Amygdala (tissue), 56 donors: ENCODE data around the gene ZNF606.
A peak's percentile ranks its signal among the peaks of the same experiment; 100 is the strongest.
"Not testable (repeated sequence)": the region's sequence is repeated elsewhere in the genome, so short reads cannot be mapped to it uniquely, and the experiment has no call there.

ENCODE experiments used
- DNase-seq, 56 donors: peaks; one replicate each; lab custom pipeline; 2025; lab: John Stamatoyannopoulos, UW

ZNF606 gene

GRCh38 chr19:58014141-58014540 is 11.5 kb upstream of the ZNF606 start:
- DNase-seq: no peak

- DNase-seq: no peak
Measured at GRCh38 chr19:58010507-58010906, 7.9 kb upstream of the ZNF606 start.

GRCh38 chr19:58009666-58010301 is 7.2 kb upstream of the ZNF606 start:
- peak; percentile 19 to 95 (median 82) for DNase-seq

GRCh38 chr19:58009301-58009665 is 6.7 kb upstream of the ZNF606 start:
- DNase-seq: peak in 1 of 56 donors; percentile 43

GRCh38 chr19:58008877-58009276 is 6.3 kb upstream of the ZNF606 start:
- DNase-seq: not testable (repeated sequence)

- no peak for DNase-seq
Measured at GRCh38 chr19:58007285-58007684, 4.7 kb upstream of the ZNF606 start.

- peak in 2 of 56 donors; percentile 14 to 35 for DNase-seq
Measured at GRCh38 chr19:58003174-58003828, 681 bp upstream of the ZNF606 start.

- DNase-seq: peak in 4 of 56 donors; percentile 3 to 37 (median 4)
Measured at GRCh38 chr19:58001895-58002369, 688 bp downstream of the ZNF606 start.

GRCh38 chr19:58000677-58001076 is 1.9 kb downstream of the ZNF606 start:
- no peak for DNase-seq

- DNase-seq: no peak
Measured at GRCh38 chr19:57992841-57993240, 9.8 kb downstream of the ZNF606 start.

GRCh38 chr19:57978586-57979289 is 23.9 kb downstream of the ZNF606 start:
- no peak for DNase-seq

GRCh38 chr19:57974434-57974833 is 28.2 kb downstream of the ZNF606 start, which contains the start of gene C19orf18:
TSS of gene C19orf18 (minus strand) at chr19:57974534. CDS start at chr19:57974432, 102 bp downstream.
- DNase-seq: no peak

- DNase-seq: no peak
Measured at GRCh38 chr19:57964761-57965160, 37.9 kb downstream of the ZNF606 start.

GRCh38 chr19:57961785-57962184 is 40.8 kb downstream of the ZNF606 start:
- no peak for DNase-seq

- DNase-seq: no peak
Measured at GRCh38 chr19:57954996-57955395, 47.6 kb downstream of the ZNF606 start.

GRCh38 chr19:57949702-57950101 is 52.9 kb downstream of the ZNF606 start:
- DNase-seq: no peak

- no peak for DNase-seq
Measured at GRCh38 chr19:57949296-57949695, 53.3 kb downstream of the ZNF606 start.

GRCh38 chr19:57947419-57948134 is 55.0 kb downstream of the ZNF606 start, which contains the start of gene ZNF256:
TSS of gene ZNF256 (minus strand) at chr19:57947706. CDS start at chr19:57947474, 232 bp downstream.
- DNase-seq: peak; percentile 65 to 97 (median 91)

GRCh38 chr19:57947088-57947418 is 55.6 kb downstream of the ZNF606 start:
- DNase-seq: peak in 1 of 56 donors; percentile 12

GRCh38 chr19:57946316-57946715 is 56.3 kb downstream of the ZNF606 start:
- DNase-seq: no peak

GRCh38 chr19:57941593-57941992 is 61.0 kb downstream of the ZNF606 start:
- DNase-seq: no peak
